OCI-LY1 (cell line): ENCODE measurements around the gene COL9A3.

Source experiments
- EZH2 ChIP-seq: fragments of 200-600 bp; sonication (generic), shearing (Covaris generic); IDR thresholded peaks from 2 replicates; pipeline ENCODE4 v1.8.0; 2017; ENCODE audit warnings: borderline replicate concordance, mixed run types, mild to moderate bottlenecking, antibody characterized with exemption, low read length, moderate library complexity, mixed read lengths
- TF ChIP-seq, protein P1 (sequence below): fragments of 200-600 bp; sonication (generic), shearing (Covaris generic); IDR thresholded peaks from 2 replicates; pipeline ENCODE4 v1.5.1; 2017; ENCODE audit warnings: mild to moderate bottlenecking, antibody characterized with exemption, low read length, moderate library complexity, mixed read lengths

DNA sequence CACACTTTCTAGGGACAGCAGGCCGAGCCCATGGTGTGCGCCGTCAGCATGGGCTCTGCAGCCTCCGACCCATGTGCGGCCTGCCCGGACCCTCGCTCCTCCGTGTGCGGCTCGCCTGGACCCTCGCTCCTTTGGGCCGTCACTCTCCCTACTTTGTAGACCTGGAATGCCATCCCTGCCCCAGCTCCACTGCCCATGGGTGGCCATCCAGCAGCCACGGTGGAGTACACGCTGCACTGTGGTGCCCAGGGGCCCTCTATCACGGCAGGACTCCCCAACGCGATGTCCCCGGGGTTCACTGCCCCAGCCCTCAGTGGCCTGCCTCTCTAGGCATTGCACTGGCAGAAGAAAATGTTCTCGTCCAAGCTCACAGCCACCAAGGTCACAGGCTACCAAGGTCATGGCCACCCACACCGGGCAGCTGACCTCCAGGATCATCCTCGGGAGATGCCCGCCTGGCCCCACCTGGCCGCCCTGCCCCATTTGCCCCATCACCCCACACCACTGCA, 44.7 kb upstream of the COL9A3 start:
- TF ChIP-seq, protein P1, sequence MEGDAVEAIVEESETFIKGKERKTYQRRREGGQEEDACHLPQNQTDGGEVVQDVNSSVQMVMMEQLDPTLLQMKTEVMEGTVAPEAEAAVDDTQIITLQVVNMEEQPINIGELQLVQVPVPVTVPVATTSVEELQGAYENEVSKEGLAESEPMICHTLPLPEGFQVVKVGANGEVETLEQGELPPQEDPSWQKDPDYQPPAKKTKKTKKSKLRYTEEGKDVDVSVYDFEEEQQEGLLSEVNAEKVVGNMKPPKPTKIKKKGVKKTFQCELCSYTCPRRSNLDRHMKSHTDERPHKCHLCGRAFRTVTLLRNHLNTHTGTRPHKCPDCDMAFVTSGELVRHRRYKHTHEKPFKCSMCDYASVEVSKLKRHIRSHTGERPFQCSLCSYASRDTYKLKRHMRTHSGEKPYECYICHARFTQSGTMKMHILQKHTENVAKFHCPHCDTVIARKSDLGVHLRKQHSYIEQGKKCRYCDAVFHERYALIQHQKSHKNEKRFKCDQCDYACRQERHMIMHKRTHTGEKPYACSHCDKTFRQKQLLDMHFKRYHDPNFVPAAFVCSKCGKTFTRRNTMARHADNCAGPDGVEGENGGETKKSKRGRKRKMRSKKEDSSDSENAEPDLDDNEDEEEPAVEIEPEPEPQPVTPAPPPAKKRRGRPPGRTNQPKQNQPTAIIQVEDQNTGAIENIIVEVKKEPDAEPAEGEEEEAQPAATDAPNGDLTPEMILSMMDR, result no peak
- TF ChIP-seq EZH2, result no peak
